HG03095 (cell line): ENCODE measurements around the gene DTX3L.

Source experiments
- ATAC-seq: cut with Tn5 transposase; IDR thresholded peaks from one replicate; pipeline ENCODE4 v1.9.1; 2021; ENCODE audit warnings: moderate library complexity; ENCODE audit not compliant: unreplicated experiment

The DTX3L gene

GRCh38 chr3:122564155-122564912 is at the start of gene DTX3L, which contains the start of gene PARP9:
Gene DTX3L (plus strand): TSS chr3:122564338. CDS start chr3:122564427, 89 bp downstream.
Gene PARP9 (minus strand): TSS chr3:122564300. CDS start chr3:122559620, 4,680 bp downstream.
- ATAC-seq: peak; percentile 51

DNA sequence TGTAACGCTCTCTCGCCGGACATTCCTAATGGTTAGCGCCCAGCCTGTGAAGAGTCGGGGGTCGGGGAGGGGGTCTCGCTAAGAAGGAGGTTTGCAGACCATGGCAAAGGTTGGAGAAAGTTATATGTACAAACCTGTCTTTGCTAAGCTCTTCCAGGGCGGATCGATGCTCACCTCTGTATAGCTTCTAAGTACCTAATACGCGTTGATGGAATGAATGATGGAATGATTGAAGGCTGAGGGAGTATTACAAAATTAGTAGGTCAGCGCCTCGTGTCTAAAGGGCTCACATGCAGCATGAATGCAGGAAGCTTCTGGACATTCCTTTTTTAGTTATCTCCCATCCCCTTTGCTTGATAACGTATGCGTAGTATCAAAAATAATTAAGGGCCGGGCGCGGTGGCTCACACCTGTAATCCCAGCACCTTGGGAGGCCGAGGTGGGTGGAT is 49.1 kb upstream of the DTX3L start:
- ATAC-seq: no peak

- ATAC-seq: no peak
Measured at GRCh38 chr3:122515870-122516269, 48.3 kb upstream of the DTX3L start.

DNA sequence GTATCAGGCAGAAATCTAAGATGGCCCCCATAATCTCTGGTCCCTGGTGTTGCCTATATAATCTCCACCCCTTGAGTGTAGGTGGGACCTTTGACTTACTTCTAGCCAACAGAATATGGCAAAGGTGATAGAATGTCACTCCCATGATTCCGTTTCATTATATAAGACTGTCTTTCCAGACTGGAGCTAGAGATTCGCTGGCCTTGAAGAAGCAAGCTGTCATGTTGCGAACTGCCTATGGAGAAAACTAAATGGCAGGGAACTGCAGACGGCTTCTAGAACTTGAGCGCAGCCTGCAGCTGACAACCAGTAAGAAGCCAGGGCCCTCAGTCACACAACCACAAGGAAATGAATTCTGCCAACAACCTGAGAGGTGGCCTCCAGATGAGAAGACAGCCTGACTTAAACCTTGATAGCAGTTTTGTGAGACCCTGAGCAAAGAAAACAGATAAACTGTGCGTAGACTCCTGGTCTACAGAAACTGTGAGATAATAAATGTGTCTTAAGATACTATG is 47.2 kb upstream of the DTX3L start:
- ATAC-seq: no peak

DNA sequence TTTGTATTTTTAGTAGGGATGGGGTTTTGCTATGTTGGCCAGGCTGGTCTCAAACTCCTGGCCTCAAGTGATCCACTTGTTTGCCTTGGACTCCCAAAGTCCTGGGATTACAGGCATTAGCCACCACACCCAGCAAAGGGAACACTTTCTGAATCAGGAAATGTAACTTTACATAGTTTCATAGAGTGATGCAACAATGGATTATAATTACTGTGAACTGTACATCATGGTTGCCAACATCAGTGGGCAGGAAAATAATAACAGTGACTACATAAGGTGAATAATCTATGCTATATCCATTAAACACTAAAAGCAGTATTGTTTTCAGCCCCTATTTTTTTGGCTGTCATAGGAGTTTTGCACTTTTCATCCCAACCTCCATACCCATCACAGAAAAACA is 44.4 kb upstream of the DTX3L start:
- no peak for ATAC-seq

DNA sequence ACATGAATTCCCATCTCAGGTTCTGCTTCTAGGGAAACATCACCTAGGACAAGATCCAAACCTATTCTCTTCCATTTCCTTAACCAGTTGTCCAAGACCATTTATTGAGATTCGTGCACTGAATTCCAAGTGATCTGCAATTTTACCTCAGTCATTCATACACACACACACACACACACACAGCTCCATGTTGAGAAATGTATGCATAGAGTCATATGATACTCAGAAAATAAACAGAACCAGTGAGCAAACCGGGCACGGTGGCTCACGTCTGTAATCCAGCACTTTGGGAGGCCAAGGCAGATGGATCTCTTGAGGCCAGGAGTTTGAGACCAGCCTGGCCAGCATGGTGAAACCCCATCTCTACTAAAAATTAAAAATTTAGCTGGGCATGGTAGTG is 43.3 kb upstream of the DTX3L start:
- ATAC-seq: no peak

GRCh38 chr3:122523317-122523716 is 40.8 kb upstream of the DTX3L start:
- ATAC-seq: no peak

DNA sequence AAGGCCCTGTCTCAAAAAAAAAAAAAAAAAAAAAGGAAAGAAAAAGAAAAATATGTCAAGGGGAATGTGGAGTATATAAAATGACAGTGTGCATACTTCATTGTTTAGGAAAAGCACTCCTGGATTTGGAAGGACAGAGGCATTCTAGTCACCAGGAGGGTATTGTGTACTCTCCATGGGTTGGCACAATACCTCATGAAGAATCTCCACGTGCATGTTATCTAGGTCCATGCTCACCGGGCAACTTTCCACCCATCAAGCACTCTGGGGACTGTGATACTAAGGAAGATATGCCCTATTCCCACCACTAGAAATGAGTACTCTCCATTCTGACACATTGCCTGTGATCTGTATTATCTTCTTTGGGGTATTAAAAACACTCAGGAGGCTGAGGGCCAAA is 34.0 kb upstream of the DTX3L start:
- no peak for ATAC-seq

GRCh38 chr3:122533480-122533879 is 30.7 kb upstream of the DTX3L start:
- ATAC-seq: no peak

- ATAC-seq: peak; percentile 98
Measured at GRCh38 chr3:122533931-122534334, 30.2 kb upstream of the DTX3L start.

GRCh38 chr3:122535964-122536631 is 28.0 kb upstream of the DTX3L start:
- no peak for ATAC-seq

DNA sequence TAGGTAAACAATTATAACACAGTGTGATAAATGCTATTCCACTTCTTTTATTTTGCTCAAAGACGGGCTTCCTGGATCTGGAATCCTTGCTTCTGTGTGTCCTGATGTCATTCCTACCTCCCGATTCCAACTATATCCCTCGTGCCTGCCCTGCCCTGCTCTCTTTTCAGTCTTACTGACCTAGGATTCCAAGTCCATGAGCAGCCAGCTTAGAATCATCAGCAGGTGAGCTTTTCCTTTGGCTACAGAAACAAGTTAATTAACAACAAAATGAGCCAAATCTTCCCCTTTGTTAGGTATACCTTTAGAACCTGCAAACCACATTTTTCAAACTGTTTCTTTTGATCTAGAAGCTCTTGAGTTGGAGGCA is 27.5 kb upstream of the DTX3L start:
- ATAC-seq: no peak

- ATAC-seq: no peak
Measured at GRCh38 chr3:122538956-122539490, 25.1 kb upstream of the DTX3L start.

- no peak for ATAC-seq
Measured at GRCh38 chr3:122546151-122546550, 18.0 kb upstream of the DTX3L start.

- ATAC-seq: no peak
Measured at GRCh38 chr3:122548076-122548475, 16.1 kb upstream of the DTX3L start.

GRCh38 chr3:122548619-122549018 is 15.5 kb upstream of the DTX3L start:
- no peak for ATAC-seq

DNA sequence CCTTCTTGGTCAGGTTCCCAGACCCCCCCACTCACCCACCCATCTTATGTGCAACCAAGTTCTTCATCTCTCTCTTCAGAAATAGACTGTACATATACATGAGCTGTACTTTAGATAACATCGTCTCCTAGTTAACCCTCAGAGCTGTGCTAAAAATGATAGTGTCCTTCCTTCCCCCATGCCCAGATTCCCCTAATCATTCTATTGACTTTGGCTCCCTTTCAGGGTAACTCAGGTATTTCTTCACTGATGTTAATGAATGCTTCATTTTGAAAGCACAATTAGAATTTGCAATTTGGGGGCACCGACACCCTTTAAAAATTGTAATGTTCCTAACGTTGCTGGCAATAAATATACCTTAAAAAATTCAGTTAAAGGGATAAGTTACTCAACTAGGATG is 11.0 kb upstream of the DTX3L start:
- ATAC-seq: no peak

DNA sequence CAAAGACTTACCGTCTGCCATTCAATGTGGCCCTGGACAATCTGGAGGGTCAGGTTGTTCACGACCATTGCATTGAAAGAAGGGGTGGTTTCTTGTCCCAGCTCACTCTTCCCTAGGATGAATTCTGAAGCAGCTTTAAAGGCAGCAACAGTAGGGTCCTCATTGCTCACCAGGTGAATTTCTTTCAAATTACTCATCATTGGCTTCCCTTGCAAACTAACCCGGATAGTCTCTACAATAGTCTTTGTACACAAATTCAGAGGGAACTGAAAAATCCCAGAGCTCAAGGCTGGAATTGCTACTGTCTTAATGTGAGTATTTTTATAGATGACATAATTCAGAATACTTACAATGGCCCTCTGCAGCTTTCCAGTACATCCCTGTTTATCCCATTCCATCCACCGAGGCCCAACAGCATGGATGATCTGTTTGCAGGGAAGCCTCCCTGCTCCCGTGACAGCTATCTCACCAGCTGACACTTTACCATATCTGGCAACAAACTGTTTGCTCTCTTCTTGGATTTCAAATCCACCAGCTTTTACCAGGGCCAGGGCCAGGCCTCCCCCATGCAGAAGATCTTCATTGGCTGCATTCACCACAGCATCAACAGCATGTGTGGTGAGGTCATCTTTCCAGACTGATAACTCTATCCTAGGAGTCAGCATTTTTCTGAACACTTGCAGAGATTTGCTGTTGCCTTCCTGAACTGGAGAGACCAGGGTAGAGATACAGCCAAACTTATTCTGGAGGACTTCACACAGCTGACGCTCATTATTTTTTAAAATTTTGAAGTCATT is 8.7 kb upstream of the DTX3L start:
- no peak for ATAC-seq

DNA sequence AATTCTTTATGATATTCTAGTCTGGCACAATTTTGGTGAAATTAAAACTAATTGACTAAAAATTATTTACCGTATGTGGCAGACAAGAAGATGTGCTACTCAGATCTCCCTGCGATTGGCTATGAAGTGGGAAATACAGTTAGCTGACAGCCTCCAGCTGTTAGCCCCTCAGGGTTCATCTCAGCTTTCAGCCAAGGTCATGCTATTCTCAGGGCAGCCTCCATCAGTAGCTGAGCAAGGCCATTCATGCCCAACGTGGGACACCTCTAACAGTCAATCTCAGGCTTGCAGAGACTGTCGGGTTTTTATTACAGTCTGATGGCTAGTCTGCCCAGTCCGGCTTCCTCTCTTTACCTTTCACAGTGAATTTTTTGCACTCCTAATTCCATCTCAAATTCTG is 6.8 kb upstream of the DTX3L start:
- ATAC-seq: no peak

GRCh38 chr3:122558605-122559004 is 5.5 kb upstream of the DTX3L start:
- ATAC-seq: no peak

DNA sequence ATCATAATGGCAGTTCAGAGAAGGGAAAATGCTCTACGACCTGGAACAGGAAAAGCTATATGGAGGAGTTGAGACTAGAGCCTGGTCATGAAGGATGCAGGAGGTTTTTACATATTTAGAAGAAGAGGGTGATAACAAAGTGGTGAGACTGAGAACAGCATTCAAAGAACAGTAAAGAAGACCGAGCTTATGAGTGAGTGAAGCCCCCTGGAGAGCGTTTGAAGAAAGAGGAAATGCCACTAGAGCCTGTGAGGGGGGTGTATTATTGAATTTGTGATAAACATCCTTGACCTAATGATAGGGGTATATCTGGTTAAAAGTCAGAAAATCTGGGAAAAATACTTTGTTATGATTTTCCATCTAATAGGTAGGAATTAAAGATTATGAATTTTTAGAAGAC is 4.2 kb upstream of the DTX3L start:
- ATAC-seq: no peak
